CD4-positive, alpha-beta T cell treated with Interleukin-6 for 4 hours (primary cell): ENCODE measurements around the gene ICAM1.
"Not testable (repeated sequence)": the region's sequence is repeated elsewhere in the genome, so short reads cannot be mapped to it uniquely, and the experiment has no call there.

ENCODE experiments used
- DNase-seq: peaks from one replicate; pipeline ENCODE4 v3.0.0-alpha.2; 2020; ENCODE audit warnings: mixed read lengths

The ICAM1 gene, protein sequence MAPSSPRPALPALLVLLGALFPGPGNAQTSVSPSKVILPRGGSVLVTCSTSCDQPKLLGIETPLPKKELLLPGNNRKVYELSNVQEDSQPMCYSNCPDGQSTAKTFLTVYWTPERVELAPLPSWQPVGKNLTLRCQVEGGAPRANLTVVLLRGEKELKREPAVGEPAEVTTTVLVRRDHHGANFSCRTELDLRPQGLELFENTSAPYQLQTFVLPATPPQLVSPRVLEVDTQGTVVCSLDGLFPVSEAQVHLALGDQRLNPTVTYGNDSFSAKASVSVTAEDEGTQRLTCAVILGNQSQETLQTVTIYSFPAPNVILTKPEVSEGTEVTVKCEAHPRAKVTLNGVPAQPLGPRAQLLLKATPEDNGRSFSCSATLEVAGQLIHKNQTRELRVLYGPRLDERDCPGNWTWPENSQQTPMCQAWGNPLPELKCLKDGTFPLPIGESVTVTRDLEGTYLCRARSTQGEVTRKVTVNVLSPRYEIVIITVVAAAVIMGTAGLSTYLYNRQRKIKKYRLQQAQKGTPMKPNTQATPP

GRCh38 chr19:10270616-10271394 is at the start of gene ICAM1:
ICAM1 (plus strand) TSS chr19:10271120; CDS start chr19:10271160, 40 bp downstream.
- DNase-seq, result peak; percentile 78

GRCh38 chr19:10222201-10222890 is 48.6 kb upstream of the ICAM1 start:
- DNase-seq, result no peak

DNA sequence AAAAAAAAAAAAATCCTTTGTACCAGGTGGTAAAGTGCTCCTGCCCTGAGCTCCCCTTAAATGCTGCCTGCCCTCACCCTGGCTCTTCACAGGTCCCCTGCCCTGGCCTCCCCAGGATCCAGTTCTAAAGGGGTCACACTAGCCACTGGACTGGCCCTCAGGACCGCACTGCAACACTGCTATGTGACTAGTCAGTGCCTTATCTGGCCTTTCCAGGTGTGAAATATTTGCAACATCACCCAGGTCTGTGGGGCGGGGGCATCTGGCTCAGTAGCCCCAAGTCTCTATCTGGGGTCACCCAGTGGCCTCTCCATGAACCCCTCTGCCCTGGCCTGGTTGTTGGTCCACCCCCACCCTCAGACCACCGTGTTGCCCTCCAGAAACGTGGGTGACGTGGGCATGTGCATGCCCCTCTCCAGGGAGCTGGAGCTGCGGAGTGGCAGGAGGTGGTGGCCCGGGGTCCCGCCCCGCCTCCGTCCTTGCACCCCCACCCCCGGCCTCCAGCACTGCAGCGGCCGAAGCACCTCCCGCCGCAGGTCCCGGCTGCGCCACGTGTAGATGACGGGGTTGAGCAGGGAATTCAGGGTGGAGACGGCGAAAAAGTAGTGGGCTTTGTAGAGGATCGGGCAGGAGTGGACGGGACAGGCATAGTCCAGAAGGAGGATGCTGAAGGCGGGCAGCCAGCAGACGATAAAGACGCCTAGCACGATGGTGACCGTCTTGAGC is 47.3 kb upstream of the ICAM1 start:
- no peak for DNase-seq

- DNase-seq, result no peak
Observed at GRCh38 chr19:10224337-10224736, 46.6 kb upstream of the ICAM1 start.

DNA sequence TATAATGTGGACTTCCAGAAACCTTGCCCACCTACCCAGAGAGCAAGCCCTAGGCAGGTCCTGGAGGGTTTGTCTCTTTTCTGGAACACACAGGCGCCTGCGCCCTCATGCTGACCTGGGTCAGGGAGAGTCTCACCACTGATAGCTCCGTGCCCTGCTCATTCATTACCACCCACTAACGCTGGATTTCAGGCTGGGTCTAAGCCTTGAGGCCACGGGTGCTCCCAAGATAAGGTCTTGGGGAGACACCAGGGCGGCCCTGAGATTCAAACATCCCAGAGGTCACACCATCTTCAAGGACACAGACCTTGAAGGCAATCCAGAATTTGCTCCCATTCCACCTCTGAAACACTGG is 44.9 kb upstream of the ICAM1 start:
- no peak for DNase-seq

DNA sequence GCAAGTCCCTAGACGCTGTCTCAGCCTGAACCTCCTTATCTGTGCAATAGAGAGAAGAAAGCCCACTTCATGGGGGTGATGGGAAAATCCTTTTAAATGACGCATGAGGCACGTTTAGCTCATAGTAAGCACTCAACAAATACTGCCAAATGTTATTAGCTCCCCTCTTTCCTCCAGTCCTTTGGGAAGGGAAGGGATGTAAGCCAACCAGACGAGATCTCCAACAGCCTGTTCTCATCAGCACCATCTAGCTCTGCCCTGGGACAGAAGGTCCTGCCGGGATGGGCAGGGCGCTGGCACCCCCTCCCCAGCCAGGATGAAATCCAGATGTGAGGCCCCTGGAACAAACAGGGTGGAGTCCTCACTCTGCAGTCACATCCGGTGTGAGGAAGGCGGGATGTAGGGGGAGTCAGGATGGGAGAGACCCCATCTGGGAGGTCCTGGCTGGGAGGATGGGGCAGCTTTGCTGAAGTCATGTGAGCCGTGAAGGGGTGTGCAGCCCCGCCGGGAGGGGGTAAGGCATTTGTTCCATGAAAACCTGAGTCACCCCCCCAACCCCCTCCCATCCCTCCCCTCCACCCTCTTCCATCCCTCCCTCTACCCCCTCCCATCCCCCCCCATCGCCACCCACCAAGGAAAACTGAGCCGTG is 44.4 kb upstream of the ICAM1 start:
- DNase-seq, result no peak

- no peak for DNase-seq
Observed at GRCh38 chr19:10227026-10227971, 43.6 kb upstream of the ICAM1 start.

- DNase-seq, result no peak
Observed at GRCh38 chr19:10228393-10228792, 42.5 kb upstream of the ICAM1 start.

GRCh38 chr19:10228920-10229319 is 42.0 kb upstream of the ICAM1 start:
- DNase-seq, result peak; percentile 61

DNA sequence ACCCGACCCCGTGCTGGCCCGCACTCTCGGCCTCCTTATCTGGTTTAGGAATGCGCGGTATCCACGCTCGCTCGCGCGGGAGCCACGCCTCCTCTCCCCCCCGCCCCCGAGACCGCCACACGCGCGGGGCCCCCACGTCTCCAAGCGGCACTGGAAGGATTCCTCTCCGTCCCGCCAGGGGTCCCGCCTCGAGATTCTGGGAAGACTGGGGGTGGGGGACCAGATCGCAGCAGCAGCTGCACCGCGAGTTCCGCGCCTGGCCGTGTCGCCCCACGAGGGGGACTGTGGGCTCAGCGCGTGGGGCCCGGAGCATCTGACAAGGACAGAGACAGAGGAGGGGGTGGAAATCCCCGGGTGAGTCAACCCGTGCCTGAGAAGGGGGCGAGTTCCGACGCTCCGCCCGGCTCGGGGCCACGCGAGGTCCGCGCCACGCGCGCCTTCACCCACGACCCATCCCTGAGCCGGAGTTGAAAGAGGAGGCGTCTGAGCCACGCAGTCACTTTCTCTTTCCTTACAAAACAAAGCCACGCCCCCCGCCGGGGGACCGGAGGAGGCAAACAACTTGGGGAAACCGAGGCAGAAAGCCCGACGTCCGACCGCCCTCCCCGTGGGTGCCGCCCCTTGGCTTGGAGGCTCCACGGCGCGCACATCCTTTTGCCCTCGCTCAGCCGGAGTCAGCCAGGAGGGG is 40.6 kb upstream of the ICAM1 start:
- DNase-seq, result peak; percentile 70

DNA sequence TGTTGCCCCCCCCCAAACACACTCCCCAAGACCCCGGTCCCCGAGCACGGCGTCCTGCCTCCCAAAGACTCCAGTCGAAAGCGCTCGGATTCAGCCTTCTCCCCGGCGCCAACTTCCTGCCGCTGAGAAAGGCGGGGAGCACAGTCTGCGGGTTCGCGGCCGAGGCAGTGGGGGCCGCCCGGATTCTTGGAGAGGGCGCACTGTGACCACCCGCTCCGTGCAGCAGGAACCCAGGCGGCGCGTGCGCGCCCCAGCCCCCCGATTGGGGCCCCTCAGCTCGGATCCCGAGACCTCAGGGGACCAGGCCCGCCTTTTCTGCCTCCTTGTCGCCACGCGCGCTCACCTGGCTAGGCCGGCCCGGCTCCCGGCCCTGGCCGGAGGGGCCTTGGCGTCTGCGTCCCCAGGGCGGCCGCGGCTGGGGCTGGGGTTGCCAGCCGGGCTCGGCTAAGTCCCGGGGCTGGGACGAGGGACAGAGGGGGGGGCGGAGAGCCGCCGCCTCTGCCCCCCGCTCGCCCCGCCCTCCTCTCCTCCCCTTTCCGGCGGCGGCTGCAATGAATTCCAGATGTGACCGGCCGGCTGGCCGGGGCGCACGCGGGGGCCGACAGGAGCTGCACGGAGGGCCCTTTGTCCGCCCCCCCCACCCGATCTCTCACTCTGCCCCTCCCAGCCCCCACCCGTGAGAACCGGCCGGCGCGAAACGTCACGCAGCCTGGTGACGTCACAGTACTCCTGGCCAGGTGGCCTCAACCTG is 39.9 kb upstream of the ICAM1 start, which contains the start of gene S1PR2:
S1PR2 (minus strand) TSS at position 471 of the 751 bp plus-strand sequence. CDS start 6,426 bp downstream, outside the sequence.
- DNase-seq, result peak; percentile 72

DNA sequence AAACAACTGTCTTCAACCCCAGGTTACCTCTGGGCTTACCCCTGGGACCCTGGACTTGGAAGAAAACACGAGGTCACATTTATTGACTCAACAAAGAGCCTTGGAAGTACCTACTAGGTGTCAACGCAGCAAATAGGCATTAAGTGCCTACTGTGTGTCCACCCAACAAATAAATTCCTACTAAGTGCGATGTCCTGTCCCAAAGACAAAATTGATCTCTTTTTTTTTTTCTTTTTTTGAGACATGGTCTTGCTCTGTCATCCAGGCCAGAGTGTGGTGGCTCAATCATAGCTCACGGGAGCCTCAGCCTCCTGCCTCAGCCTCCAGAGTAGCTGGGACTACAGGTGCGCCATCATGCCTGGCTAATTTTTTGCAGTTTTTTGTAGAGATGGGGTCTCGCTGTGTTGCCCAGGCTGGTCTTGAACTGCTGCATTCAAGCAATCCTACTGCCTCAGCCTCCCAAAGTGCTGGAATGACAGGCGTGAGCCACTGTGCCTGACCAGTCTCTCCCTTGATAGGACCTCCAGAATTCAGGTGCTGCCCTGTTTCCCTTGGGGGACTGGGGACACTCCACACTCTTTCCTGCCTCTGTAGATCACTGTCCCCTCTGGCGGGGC is 39.2 kb upstream of the ICAM1 start:
- no peak for DNase-seq

DNA sequence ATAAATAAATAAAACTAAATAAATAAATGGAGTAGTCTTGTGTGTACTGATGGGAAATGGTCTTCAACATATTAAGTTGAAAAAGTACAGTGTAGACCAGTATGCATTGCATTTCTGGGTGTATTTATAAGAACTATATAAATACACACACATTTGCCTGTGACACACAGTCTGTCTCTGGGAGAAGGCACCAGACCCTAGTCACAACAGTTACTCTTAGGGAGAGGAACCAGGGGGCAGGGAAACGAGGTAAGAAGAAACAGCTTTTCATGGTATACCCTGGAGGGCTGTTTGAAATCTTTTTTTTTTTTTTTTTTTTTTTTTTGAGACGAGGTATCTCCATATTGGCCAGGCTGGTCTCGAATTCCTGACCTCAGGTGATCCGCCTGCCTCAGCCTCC is 37.0 kb upstream of the ICAM1 start:
- no peak for DNase-seq

DNA sequence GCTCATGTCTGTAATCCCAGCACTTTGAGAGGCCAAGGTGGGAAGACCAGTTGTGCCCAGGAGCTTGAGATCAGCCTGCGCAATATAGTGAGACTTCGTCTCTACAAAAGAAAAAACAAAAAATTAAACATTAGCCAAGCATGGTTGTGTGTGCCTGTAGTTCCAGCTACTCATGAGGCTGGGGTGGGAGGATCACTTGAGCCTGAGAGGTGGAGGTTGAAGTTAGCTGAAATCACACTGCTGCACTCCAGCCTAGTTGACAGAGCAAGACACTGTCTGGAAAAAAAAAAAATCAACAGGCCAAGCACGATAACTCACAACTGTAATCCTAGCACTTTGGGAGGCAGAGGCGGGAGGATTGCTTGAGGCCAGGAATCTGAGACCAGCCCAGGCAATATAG is 35.9 kb upstream of the ICAM1 start:
- DNase-seq, result no peak

DNA sequence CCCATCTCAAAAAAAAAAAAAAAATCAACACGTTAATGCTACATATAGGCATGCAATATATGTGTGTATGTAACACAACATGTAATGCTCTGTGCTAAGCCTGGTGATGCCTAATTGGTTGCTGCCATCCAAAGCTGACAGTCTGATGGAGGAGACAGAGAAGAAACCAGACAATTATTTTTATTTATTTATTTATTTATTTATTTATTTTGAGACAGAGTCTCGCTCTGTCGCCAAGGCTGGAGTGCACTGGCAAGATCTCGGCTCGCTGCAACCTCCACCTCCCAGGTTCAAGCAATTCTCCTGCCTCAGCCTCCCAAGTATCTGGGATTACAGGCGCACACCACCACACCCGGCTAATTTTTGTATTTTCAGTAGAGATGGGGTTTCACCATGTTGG is 35.5 kb upstream of the ICAM1 start:
- DNase-seq, result not testable (repeated sequence)

DNA sequence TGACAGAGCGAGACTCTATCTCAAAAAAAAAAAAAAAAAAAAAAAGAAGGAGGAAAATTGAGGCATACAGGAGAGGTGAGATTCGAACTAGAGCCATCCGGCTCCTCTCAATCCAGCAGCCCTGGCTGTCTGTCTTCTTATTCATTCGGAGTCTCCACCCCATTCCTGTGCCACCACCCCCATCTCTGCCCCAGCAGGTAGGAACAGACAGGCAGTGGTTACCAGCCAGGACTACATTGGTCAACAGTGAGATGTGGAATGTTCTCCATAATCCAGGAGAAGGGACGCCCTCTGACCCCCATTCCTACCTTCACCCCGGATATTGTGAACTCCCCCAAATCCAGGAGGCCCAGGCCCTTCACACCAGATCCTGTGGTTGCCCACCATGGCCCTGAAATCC is 33.2 kb upstream of the ICAM1 start:
- DNase-seq, result no peak

GRCh38 chr19:10238172-10238783 is 32.6 kb upstream of the ICAM1 start:
- DNase-seq, result no peak

DNA sequence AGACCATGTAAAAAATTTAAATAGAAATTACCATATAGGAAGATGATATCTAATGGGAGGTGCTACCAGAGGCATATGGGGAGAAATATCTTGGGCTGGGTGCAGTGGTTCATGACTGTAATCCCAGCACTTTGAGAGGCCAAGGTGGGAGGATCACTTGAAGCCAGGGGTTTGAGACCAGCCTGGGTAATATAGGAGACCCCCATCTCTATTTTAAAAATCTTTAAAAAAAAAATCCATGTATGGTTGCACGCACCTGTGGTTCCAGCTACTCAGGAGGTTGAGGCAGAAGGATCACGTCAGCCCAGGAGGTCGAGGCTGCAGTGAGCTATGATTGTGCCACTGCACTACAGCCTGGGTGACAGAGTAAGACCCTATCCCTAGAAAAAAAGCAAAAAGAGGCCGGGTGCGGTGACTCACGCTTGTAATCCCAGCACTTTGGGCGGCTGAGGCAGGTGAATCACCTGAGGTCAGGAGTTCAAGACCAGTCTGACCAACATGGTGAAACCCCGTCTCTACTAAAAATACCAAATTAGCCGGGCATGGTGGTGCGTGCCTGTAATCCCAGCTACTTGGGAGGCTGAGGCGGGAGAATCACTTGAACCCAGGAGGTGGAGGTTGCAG is 29.0 kb upstream of the ICAM1 start:
- not testable (repeated sequence) for DNase-seq
